H9 (cell line): ENCODE measurements around the gene TTC28. TPM values are rescaled to one million over a fixed set of nuclear protein-coding genes. Genes with fewer than 3 reads are reported as not detected.

Experiments
- DNase-seq: peaks from one replicate; pipeline ENCODE4 v3.0.0-alpha.2; 2017
- H2AFZ ChIP-seq: one replicate; pipeline ENCODE4 v1.6.1; 2013; ENCODE audit warnings: mild to moderate bottlenecking, low read length, control low read depth, moderate library complexity
- H2AK5ac ChIP-seq: 2 replicates; pipeline ENCODE4 v1.6.1; 2013; ENCODE audit warnings: low read length, control low read depth, mixed read lengths; ENCODE audit not compliant: insufficient read length
- H2BK120ac ChIP-seq: one replicate; pipeline ENCODE4 v1.6.1; 2013; ENCODE audit warnings: low read depth, mild to moderate bottlenecking, low read length, control low read depth, inconsistent platforms; ENCODE audit not compliant: poor library complexity, severe bottlenecking
- H2BK12ac ChIP-seq: 2 replicates; pipeline ENCODE4 v1.6.1; 2013; ENCODE audit warnings: low read length, control low read depth, mixed read lengths, low read depth; ENCODE audit not compliant: insufficient read length
- H2BK15ac ChIP-seq: 2 replicates; pipeline ENCODE4 v1.6.1; 2013; ENCODE audit warnings: low read depth, low read length, control low read depth
- H2BK20ac ChIP-seq: one replicate; pipeline ENCODE4 v1.6.1; 2013; ENCODE audit warnings: low read depth, mild to moderate bottlenecking, low read length, control low read depth, inconsistent platforms; ENCODE audit not compliant: poor library complexity, severe bottlenecking
- H2BK5ac ChIP-seq: 2 replicates; pipeline ENCODE4 v1.6.1; 2013; ENCODE audit warnings: low read length, control low read depth, mixed read lengths; ENCODE audit not compliant: insufficient read length
- H3K14ac ChIP-seq: 2 replicates; pipeline ENCODE4 v1.6.1; 2013; ENCODE audit warnings: low read length, control low read depth; ENCODE audit not compliant: insufficient read depth
- H3K18ac ChIP-seq: 2 replicates; pipeline ENCODE4 v1.6.1; 2013; ENCODE audit warnings: low read depth, mild to moderate bottlenecking, mixed read lengths, low read length, control low read depth; ENCODE audit not compliant: insufficient read length
- H3K23ac ChIP-seq: 2 replicates; pipeline ENCODE4 v1.6.1; 2013; ENCODE audit warnings: low read length, control low read depth, mixed read lengths, low read depth; ENCODE audit not compliant: insufficient read length
- H3K23me2 ChIP-seq: 2 replicates; pipeline ENCODE4 v1.6.1; 2013; ENCODE audit warnings: low read depth, mild to moderate bottlenecking, mixed read lengths, low read length, control low read depth; ENCODE audit not compliant: insufficient read length, poor library complexity, severe bottlenecking
- H3K27ac ChIP-seq: 2 replicates; pipeline ENCODE4 v1.5.1; 2013; ENCODE audit warnings: low read length, control low read depth, mixed read lengths, low read depth; ENCODE audit not compliant: insufficient read length
- H3K27me3 ChIP-seq: 2 replicates; pipeline ENCODE4 v1.6.1; 2013; ENCODE audit warnings: low read length, control low read depth, inconsistent platforms; ENCODE audit not compliant: insufficient read depth
- H3K4ac ChIP-seq: 2 replicates; pipeline ENCODE4 v1.6.1; 2013; ENCODE audit warnings: low read depth, mild to moderate bottlenecking, control low read depth, inconsistent platforms, low read length, moderate library complexity
- H3K4me1 ChIP-seq: 2 replicates; pipeline ENCODE4 v1.6.1; 2013; ENCODE audit warnings: low read length, control low read depth, inconsistent platforms; ENCODE audit not compliant: insufficient read depth
- H3K4me2 ChIP-seq: 2 replicates; pipeline ENCODE4 v1.6.1; 2013; ENCODE audit warnings: low read length, control low read depth, mixed read lengths; ENCODE audit not compliant: insufficient read length, insufficient read depth
- H3K56ac ChIP-seq: 2 replicates; pipeline ENCODE4 v1.6.1; 2013; ENCODE audit warnings: low read depth, mild to moderate bottlenecking, mixed read lengths, low read length, control low read depth; ENCODE audit not compliant: insufficient read length
- H3K79me1 ChIP-seq: 2 replicates; pipeline ENCODE4 v1.6.1; 2013; ENCODE audit warnings: low read depth, mild to moderate bottlenecking, moderate library complexity, low read length, control low read depth, inconsistent platforms; ENCODE audit not compliant: insufficient read depth, poor library complexity, severe bottlenecking
- H3K79me2 ChIP-seq: 2 replicates; pipeline ENCODE4 v1.6.1; 2013; ENCODE audit warnings: low read length, control low read depth, inconsistent platforms; ENCODE audit not compliant: insufficient read depth
- H3K9ac ChIP-seq: 2 replicates; pipeline ENCODE4 v1.6.1; 2013; ENCODE audit warnings: low read length, control low read depth, mixed read lengths; ENCODE audit not compliant: insufficient read length; ENCODE audit errors: extremely low read depth
- H3K9me3 ChIP-seq: one replicate; pipeline ENCODE4 v1.6.1; 2013; ENCODE audit warnings: low read depth, low read length, inconsistent platforms; ENCODE audit not compliant: control insufficient read depth
- H3T11ph ChIP-seq: one replicate; pipeline ENCODE4 v1.6.1; 2013; ENCODE audit warnings: mild to moderate bottlenecking, low read length, control low read depth, inconsistent platforms
- H4K20me1 ChIP-seq: one replicate; pipeline ENCODE4 v1.6.1; 2013; ENCODE audit not compliant: control insufficient read depth, insufficient read length, insufficient read depth
- H4K5ac ChIP-seq: 2 replicates; pipeline ENCODE4 v1.6.1; 2013; ENCODE audit warnings: low read depth, mild to moderate bottlenecking, mixed read lengths, low read length, control low read depth; ENCODE audit not compliant: insufficient read length
- H4K8ac ChIP-seq: replicated peaks from 2 replicates; pipeline ENCODE4 v1.6.1; 2013; ENCODE audit warnings: low read length, control low read depth, mixed read lengths, low read depth; ENCODE audit not compliant: insufficient read length
- H4K91ac ChIP-seq: 2 replicates; pipeline ENCODE4 v1.6.1; 2013; ENCODE audit warnings: low read depth, mild to moderate bottlenecking, moderate library complexity, mixed read lengths, low read length, control low read depth; ENCODE audit not compliant: insufficient read length
- H3K27ac Mint-ChIP-seq, 3 experiments: 2 replicates in 2 of 3; 3 replicates in 1 of 3; pipeline ENCODE4 v1.8.0; 2020 to 2021; ENCODE audit warnings: mixed read lengths in 3 of 3, mild to moderate bottlenecking in 1 of 3, moderate library complexity in 1 of 3
- H3K27me3 Mint-ChIP-seq: 2 replicates; pipeline ENCODE4 v1.8.0; 2021; ENCODE audit warnings: low read depth, mild to moderate bottlenecking, moderate library complexity, mixed read lengths
- H3K36me3 Mint-ChIP-seq, 3 experiments: 2 replicates in 2 of 3; 3 replicates in 1 of 3; pipeline ENCODE4 v1.8.0; 2020 to 2021; ENCODE audit warnings: low read depth in 3 of 3, mixed read lengths in 3 of 3; ENCODE audit not compliant: insufficient read depth in 1 of 3
- H3K4me1 Mint-ChIP-seq, 2 experiments: 2 replicates each; pipeline ENCODE4 v1.8.0; 2020; ENCODE audit warnings: mixed read lengths in 2 of 2
- H3K4me3 Mint-ChIP-seq, 2 experiments: 2 replicates in 1 of 2; 3 replicates in 1 of 2; pipeline ENCODE4 v1.8.0; 2020 to 2021; ENCODE audit warnings: mild to moderate bottlenecking in 2 of 2, mixed read lengths in 2 of 2, moderate library complexity in 1 of 2
- H3K9me3 Mint-ChIP-seq, 2 experiments: 2 replicates in 1 of 2; 3 replicates in 1 of 2; pipeline ENCODE4 v1.8.0; 2020; ENCODE audit warnings: mild to moderate bottlenecking in 2 of 2, mixed read lengths in 2 of 2, moderate library complexity in 1 of 2
- CTCF ChIP-seq: fragments of 200-600 bp; sonication (generic); conservative IDR thresholded peaks from 3 replicates; pipeline ENCODE4 v1.8.0; 2021; ENCODE audit warnings: antibody characterized with exemption, mild to moderate bottlenecking
- total RNA-seq: library from RNA; stranded (reverse); gene quantifications from 2 replicates; pipeline ENCODE4 v1.2.1, GENCODE V29; 2021

The TTC28 gene
- total RNA-seq, 1 experiment from 2014 or later, result 13.6 TPM

DNA sequence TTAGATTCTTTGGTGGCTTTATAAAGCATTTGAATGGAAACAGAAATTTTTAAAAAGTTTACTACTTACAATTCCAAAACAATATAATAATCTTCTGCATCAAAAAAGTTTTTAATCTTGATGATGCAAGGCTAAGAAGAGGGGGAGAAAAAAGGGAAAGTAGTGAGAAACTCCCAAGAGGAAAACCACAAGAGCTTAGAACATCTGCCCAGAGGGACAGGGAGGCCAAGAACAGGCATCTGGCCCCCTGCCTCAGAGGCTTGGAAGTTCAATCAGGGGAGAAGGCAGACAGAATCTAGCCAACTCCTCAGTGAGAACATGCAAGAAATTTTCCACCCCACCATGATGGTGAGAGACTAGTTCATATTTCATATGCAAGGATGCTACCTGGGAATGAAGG is 23.8 kb upstream of the TTC28 start:
- no peak overlapping the region for H4K91ac ChIP-seq
- H3K9me3 ChIP-seq, result no peaks in the 10 kb centered on the region
- H2BK5ac ChIP-seq, result no peak overlapping the region
- no peaks in the 10 kb centered on the region for H3K23me2 ChIP-seq
- DNase-seq, result no peak
- H2BK120ac ChIP-seq, result no peak overlapping the region
- H3K27me3 ChIP-seq, result no peaks in the 10 kb centered on the region
- no peak overlapping the region for H2AK5ac ChIP-seq
- H4K20me1 ChIP-seq, result no peaks in the 10 kb centered on the region
- Mint-ChIP-seq H3K9me3 (no peaks in the 10 kb centered on the region), H3K4me3 (no peak overlapping the region), H3K36me3 (peaks cover 38 to 56% (median 46%) of the 10 kb centered on the region in 3 experiments), H3K27ac (no peak overlapping the region), H3K4me1 (no peaks in the 10 kb centered on the region), H3K27me3 (no peaks in the 10 kb centered on the region)
- H3K23ac ChIP-seq, result no peak overlapping the region
- no peak overlapping the region for H3K14ac ChIP-seq
- no peak overlapping the region for H3K9ac ChIP-seq
- no peak overlapping the region for H3K4ac ChIP-seq
- no peaks in the 10 kb centered on the region for H3K4me1 ChIP-seq
- no peak overlapping the region for H4K5ac ChIP-seq
- no peak for TF ChIP-seq CTCF
- H3K18ac ChIP-seq, result no peak overlapping the region
- H2AFZ ChIP-seq, result no peak overlapping the region
- no peak overlapping the region for H3T11ph ChIP-seq
- no peak overlapping the region for H3K56ac ChIP-seq
- H4K8ac ChIP-seq, result no peak overlapping the region
- H2BK20ac ChIP-seq, result no peak overlapping the region
- no peaks in the 10 kb centered on the region for H3K79me2 ChIP-seq
- no peak overlapping the region for H2BK15ac ChIP-seq
- no peak overlapping the region for H3K4me2 ChIP-seq
- no peaks in the 10 kb centered on the region for H3K79me1 ChIP-seq
- no peak overlapping the region for H3K27ac ChIP-seq
- no peak overlapping the region for H2BK12ac ChIP-seq
